T-cell (primary cell): ENCODE data around the gene AP1S1. TPM values are rescaled to one million over a fixed set of nuclear protein-coding genes. Genes with fewer than 3 reads are reported as not detected.
A peak's percentile ranks its signal among the peaks of the same experiment; 100 is the strongest.
"Not testable (repeated sequence)": the region's sequence is repeated elsewhere in the genome, so short reads cannot be mapped to it uniquely, and the experiment has no call there.

Experiments
- ATAC-seq, 4 experiments: fragments of 200-7000 bp in 3 of 4; fragments of 150-1000 bp in 1 of 4; cut with Tn5 transposase; replicated peaks in 1 of 4; 1 replicate in 3 of 4; 2 replicates in 1 of 4; pipeline ENCODE4 v1.10.0; 2021; ENCODE audit warnings: moderate library complexity in 3 of 4, mild to moderate bottlenecking in 2 of 4, moderate number of reproducible peaks in 1 of 4
- CTCF ChIA-PET, 2 donors: fragments of 300-600 bp; sonication (Branson Sonifier 250); formaldehyde crosslinking; loops; one replicate each; lab custom pipeline; 2022; ENCODE audit warnings: antibody characterized with exemption in 2 of 2; lab: Charles Lee
- POLR2A ChIA-PET, 2 donors: fragments of 300-600 bp; sonication (Branson Sonifier 250); formaldehyde crosslinking; loops; one replicate each; lab custom pipeline; 2022; ENCODE audit warnings: antibody characterized with exemption in 2 of 2; lab: Charles Lee
- DNase-seq, 35 experiments: peaks; one replicate each; pipeline versions ENCODE4 v3.0.0 to v3.0.0-alpha.2; 2013 to 2023
- H3K27ac ChIP-seq: one replicate; pipeline ENCODE4 v1.5.1; 2013; ENCODE audit warnings: low read length
- H3K27me3 ChIP-seq, 2 experiments: replicated peaks in 1 of 2; 1 replicate in 1 of 2; 2 replicates in 1 of 2; pipeline versions ENCODE4 v1.6.1 to v1.7.0; 2013; ENCODE audit warnings: low read length in 1 of 2, mixed read lengths in 1 of 2; ENCODE audit not compliant: control insufficient read depth in 2 of 2, insufficient read depth in 2 of 2; ENCODE audit errors: extremely low read depth in 1 of 2
- H3K36me3 ChIP-seq, 2 donors: 1 replicate in 1 of 2; 2 replicates in 1 of 2; pipeline versions ENCODE4 v1.6.1 to v1.7.0; 2013; ENCODE audit warnings: low read length in 1 of 2; ENCODE audit not compliant: control insufficient read depth in 2 of 2, insufficient read depth in 1 of 2; ENCODE audit errors: extremely low read depth in 1 of 2
- H3K4me1 ChIP-seq, 2 experiments: 1 replicate in 1 of 2; 2 replicates in 1 of 2; pipeline versions ENCODE4 v1.6.1 to v1.7.0; 2013; ENCODE audit warnings: low read length in 2 of 2, mixed read lengths in 1 of 2; ENCODE audit not compliant: insufficient read depth in 2 of 2, control insufficient read depth in 1 of 2; ENCODE audit errors: extremely low read depth in 1 of 2
- H3K4me3 ChIP-seq, 2 donors: 1 replicate in 1 of 2; 2 replicates in 1 of 2; pipeline versions ENCODE4 v1.5.1 to v1.7.0; 2013; ENCODE audit warnings: mild to moderate bottlenecking in 2 of 2, low read length in 1 of 2, moderate library complexity in 1 of 2; ENCODE audit not compliant: control insufficient read depth in 1 of 2; ENCODE audit errors: extremely low read depth in 1 of 2
- H3K9me3 ChIP-seq: 2 replicates; pipeline ENCODE4 v1.7.0; 2013
- H3K27ac Mint-ChIP-seq, 2 donors: one replicate each; pipeline ENCODE4 v1.8.0; 2020 to 2021; ENCODE audit warnings: mild to moderate bottlenecking in 2 of 2, mixed read lengths in 2 of 2
- H3K27me3 Mint-ChIP-seq, 2 donors: one replicate each; pipeline ENCODE4 v1.8.0; 2021 to 2022; ENCODE audit warnings: mixed read lengths in 2 of 2
- H3K36me3 Mint-ChIP-seq: one replicate; pipeline ENCODE4 v1.8.0; 2021; ENCODE audit warnings: mixed read lengths
- H3K4me1 Mint-ChIP-seq, 3 donors: one replicate each; pipeline ENCODE4 v1.8.0; 2020 to 2022; ENCODE audit warnings: mixed read lengths in 3 of 3, mild to moderate bottlenecking in 1 of 3
- H3K4me3 Mint-ChIP-seq, 3 donors: one replicate each; pipeline ENCODE4 v1.8.0; 2020 to 2022; ENCODE audit warnings: mild to moderate bottlenecking in 3 of 3, mixed read lengths in 3 of 3, moderate library complexity in 3 of 3
- H3K9me3 Mint-ChIP-seq, 3 donors: one replicate each; pipeline ENCODE4 v1.8.0; 2020 to 2022; ENCODE audit warnings: mixed read lengths in 3 of 3
- WGBS: methylation state at CpG from one replicate; pipeline ENCODE4 v1.1.5; 2013; ENCODE audit warnings: missing lambda C conversion rate; ENCODE audit not compliant: insufficient coverage; 5-methylcytosine and 5-hydroxymethylcytosine counted together
- total RNA-seq, 35 experiments: library from RNA in 6 of 35; stranded (reverse) in 6 of 35; fragments of 120-200 nt in 1 of 35; gene quantifications; one replicate each; pipeline versions ENCODE4 v1.2.1 to v1.2.4 and lab custom pipeline; 2013 to 2026

The AP1S1 gene
- total RNA-seq, 5 donors from 2014 or later (not counting 1 experiment from before 2014, with no cell fraction given): 8.1 to 16.7 (median 14.4) TPM

GRCh38 chr7:101126651-101127459 is 27.4 kb upstream of the AP1S1 start, which contains the start of gene SERPINE1:
SERPINE1 (plus strand) TSS chr7:101127104; CDS start chr7:101128394, 1,290 bp downstream.
- POLR2A ChIA-PET: no interaction called here
- H3K27me3 Mint-ChIP-seq: peaks cover 40 to 67% of the 10 kb centered on the region in 2 donors
- peaks cover 32 to 42% (median 36%) of the 10 kb centered on the region in 3 donors for H3K4me1 Mint-ChIP-seq
- H3K27ac Mint-ChIP-seq: peak within 1 kb of the TSS; percentile 12 to 28
- DNase-seq (peak in 34 of 35 experiments; percentile 8 to 53 (median 31)), ATAC-seq (peak; percentile 84 to 92 (median 86))
- peaks cover 2 to 79% of the 10 kb centered on the region in 2 experiments for H3K27me3 ChIP-seq
- H3K4me3 Mint-ChIP-seq: peak within 1 kb of the TSS; percentile 32 to 56 (median 50)
- no peaks in the 10 kb centered on the region for H3K9me3 ChIP-seq
- H3K4me1 ChIP-seq: peaks cover 3 to 27% of the 10 kb centered on the region in 2 experiments
- WGBS: 14% methylated on average over 9 of the region's 22 CpGs
- H3K36me3 Mint-ChIP-seq: no peaks in the 10 kb centered on the region
- no peaks in the 10 kb centered on the region for H3K9me3 Mint-ChIP-seq
- no peak within 1 kb of the TSS for H3K27ac ChIP-seq
- no peaks in the 10 kb centered on the region for H3K36me3 ChIP-seq
- CTCF ChIA-PET: interaction anchor here in 1 of 2 donors (0.6 to 1.4 kb wide), 2 partner anchors 17 to 67 kb away, joined by 5 to 7 read pairs; no protein-coding TSS in a partner anchor
- peak within 1 kb of the TSS in 1 of 2 donors; percentile 12 for H3K4me3 ChIP-seq

- peaks cover 27 to 37% (median 30%) of the 10 kb centered on the region in 3 donors for H3K4me1 Mint-ChIP-seq
- Histone ChIP-seq H3K27ac (no peak overlapping the region), H3K36me3 (no peaks in the 10 kb centered on the region), H3K27me3 (peaks cover 2 to 74% of the 10 kb centered on the region in 2 experiments), H3K4me1 (peaks cover 3 to 27% of the 10 kb centered on the region in 2 experiments), H3K4me3 (peak overlapping the region in 1 of 2 donors; percentile 11), H3K9me3 (no peaks in the 10 kb centered on the region)
- H3K4me3 Mint-ChIP-seq: peak overlapping the region in 1 of 3 donors; percentile 56
- ChIA-PET CTCF (no interaction called here), POLR2A (interaction anchor here in 1 of 2 donors (0.6 kb wide), 1 partner anchor 1811 kb away, joined by 5 read pairs; no protein-coding TSS in a partner anchor)
- no peak for DNase-seq
- ATAC-seq: no peak
- no peaks in the 10 kb centered on the region for H3K36me3 Mint-ChIP-seq
- peak overlapping the region; percentile 12 to 28 for H3K27ac Mint-ChIP-seq
- H3K27me3 Mint-ChIP-seq: peaks cover 35 to 67% of the 10 kb centered on the region in 2 donors
- no peaks in the 10 kb centered on the region for H3K9me3 Mint-ChIP-seq
- 90% methylated on average over 2 of the region's 3 CpGs for WGBS
These were observed 26.7 kb upstream of the AP1S1 start for GRCh38 chr7:101127460-101128039.

GRCh38 chr7:101128040-101128834 is 26.0 kb upstream of the AP1S1 start:
- H3K27ac Mint-ChIP-seq: no peak overlapping the region
- H3K4me3 Mint-ChIP-seq: no peak overlapping the region
- no peaks in the 10 kb centered on the region for H3K36me3 Mint-ChIP-seq
- CTCF ChIA-PET: no interaction called here
- no peaks in the 10 kb centered on the region for H3K9me3 Mint-ChIP-seq
- Histone ChIP-seq H3K27ac (no peak overlapping the region), H3K36me3 (no peaks in the 10 kb centered on the region), H3K4me3 (no peak overlapping the region), H3K27me3 (peaks cover 0 to 68% of the 10 kb centered on the region in 2 experiments), H3K9me3 (no peaks in the 10 kb centered on the region), H3K4me1 (peaks cover 3 to 27% of the 10 kb centered on the region in 2 experiments)
- DNase-seq (no peak), ATAC-seq (no peak)
- peaks cover 27 to 37% (median 29%) of the 10 kb centered on the region in 3 donors for H3K4me1 Mint-ChIP-seq
- peaks cover 35 to 65% of the 10 kb centered on the region in 2 donors for H3K27me3 Mint-ChIP-seq
- POLR2A ChIA-PET: interaction anchor here in 1 of 2 donors (0.6 kb wide), 1 partner anchor 1812 kb away, joined by 5 read pairs; no protein-coding TSS in a partner anchor
- 58% methylated on average over 7 of the region's 14 CpGs for WGBS

- no CpG with 5 or more reads among the region's 3 CpGs for WGBS
- H3K4me1 Mint-ChIP-seq: peaks cover 23 to 32% (median 25%) of the 10 kb centered on the region in 3 donors
- H3K9me3 ChIP-seq: no peaks in the 10 kb centered on the region
- no peaks in the 10 kb centered on the region for H3K36me3 ChIP-seq
- peaks cover under 1 to 25% of the 10 kb centered on the region in 2 experiments for H3K4me1 ChIP-seq
- CTCF ChIA-PET: interaction anchor here in 1 of 2 donors (0.6 to 0.7 kb wide), 3 partner anchors 23 to 117 kb away, joined by 3 to 4 read pairs (median 3); no protein-coding TSS in a partner anchor
- no peak for ATAC-seq
- no peaks in the 10 kb centered on the region for H3K36me3 Mint-ChIP-seq
- DNase-seq: no peak
- no peak overlapping the region for H3K27ac ChIP-seq
- POLR2A ChIA-PET: interaction anchor here in 1 of 2 donors (0.6 kb wide), 1 partner anchor 115 kb away, joined by 13 read pairs; the partner anchor contains the start of gene FIS1
- H3K9me3 Mint-ChIP-seq: no peaks in the 10 kb centered on the region
- H3K27me3 ChIP-seq: peaks cover 0 to 64% of the 10 kb centered on the region in 2 experiments
- no peak overlapping the region for H3K27ac Mint-ChIP-seq
- peaks cover 38 to 70% of the 10 kb centered on the region in 2 donors for H3K27me3 Mint-ChIP-seq
- H3K4me3 Mint-ChIP-seq: no peak overlapping the region
- H3K4me3 ChIP-seq: no peak overlapping the region
These were observed 24.6 kb upstream of the AP1S1 start for GRCh38 chr7:101129603-101130117.

GRCh38 chr7:101132626-101133600 is 21.4 kb upstream of the AP1S1 start:
- CTCF ChIA-PET, H3K4me3 Mint-ChIP-seq: not testable (repeated sequence)
- 95% methylated on average over 4 of the region's 18 CpGs for WGBS

More at GRCh38 chr7:101132626-101133600, 21.4 kb upstream of the AP1S1 start:
- POLR2A ChIA-PET: interaction anchor here in 1 of 2 donors (0.7 kb wide), 1 partner anchor 235 kb away, joined by 8 read pairs; no protein-coding TSS in a partner anchor
- not testable (repeated sequence) for H3K36me3 Mint-ChIP-seq, H3K4me3 ChIP-seq, ATAC-seq, H3K4me1 ChIP-seq, H3K9me3 Mint-ChIP-seq, H3K9me3 ChIP-seq, DNase-seq, H3K27ac ChIP-seq, H3K36me3 ChIP-seq
- Mint-ChIP-seq H3K27ac (peak overlapping the region in 1 of 2 donors; percentile 15), H3K4me1 (peaks cover 5 to 13% (median 9%) of the 10 kb centered on the region in 3 donors), H3K27me3 (peaks cover 18 to 65% of the 10 kb centered on the region in 2 donors)
- H3K27me3 ChIP-seq: peaks cover 0 to 47% of the 10 kb centered on the region in 2 experiments
